K562 (cell line): ENCODE results near the gene SMARCB1. TPM values are rescaled to one million over a fixed set of nuclear protein-coding genes. Genes with fewer than 3 reads are reported as not detected.

Source experiments
- ATF1 ChIP-seq, 2 experiments: fragments of 450-650 bp in 1 of 2; IDR thresholded peaks; 2 replicates each; pipeline ENCODE4 v1.6.1; 2016; ENCODE audit warnings: missing compliant biosample characterization in 1 of 2, missing genetic modification characterization in 1 of 2
- DLX4 ChIP-seq: fragments of 250-450 bp; sonication (Bioruptor Pico); IDR thresholded peaks from 2 replicates; pipeline ENCODE4 v1.6.1; 2021; ENCODE audit warnings: mild to moderate bottlenecking
- E2F3 ChIP-seq: fragments of 250-450 bp; sonication (Bioruptor Pico); IDR thresholded peaks from 2 replicates; pipeline ENCODE4 v1.4.0; 2020; ENCODE audit warnings: mild to moderate bottlenecking
- E2F6 ChIP-seq, 2 experiments: IDR thresholded peaks; 2 replicates each; pipeline ENCODE4 v1.6.1; 2011; ENCODE audit warnings: borderline replicate concordance in 1 of 2, control low read depth in 1 of 2, low read depth in 1 of 2, low read length in 1 of 2, mild to moderate bottlenecking in 1 of 2, mixed read lengths in 1 of 2, moderate library complexity in 1 of 2; ENCODE audit not compliant: insufficient read depth in 1 of 2, insufficient read length in 1 of 2, poor library complexity in 1 of 2, severe bottlenecking in 1 of 2; ENCODE audit errors: extremely low read depth in 1 of 2
- EP400 ChIP-seq: fragments of 450-650 bp; IDR thresholded peaks from 2 replicates; pipeline ENCODE4 v1.6.1; 2017; ENCODE audit warnings: antibody characterized with exemption, mild to moderate bottlenecking, moderate library complexity
- HES1 ChIP-seq: fragments of 450-650 bp; IDR thresholded peaks from 2 replicates; pipeline ENCODE4 v1.6.1; 2016; ENCODE audit warnings: low read depth, mild to moderate bottlenecking, moderate library complexity
- IRF2 ChIP-seq: sonication (generic); formaldehyde crosslinking; IDR thresholded peaks from 2 replicates; pipeline ENCODE4 v1.8.1; 2022; ENCODE audit warnings: mild to moderate bottlenecking, missing genetic modification reagents
- JUND ChIP-seq, 2 experiments: IDR thresholded peaks; 2 replicates in 1 of 2; 3 replicates in 1 of 2; pipeline ENCODE4 v1.6.1; 2011; ENCODE audit warnings: borderline replicate concordance in 2 of 2, low read depth in 2 of 2, low read length in 2 of 2, improper control_type of control experiment in 1 of 2, missing biosample characterization in 1 of 2, missing genetic modification characterization in 1 of 2, missing genetic modification reagents in 1 of 2
- NFRKB ChIP-seq: fragments of 450-650 bp; IDR thresholded peaks from 2 replicates; pipeline ENCODE4 v1.6.1; 2016; ENCODE audit warnings: low read depth
- PHF8 ChIP-seq: fragments of 200-600 bp; sonication (generic); IDR thresholded peaks from 2 replicates; pipeline ENCODE4 v1.6.1; 2012; ENCODE audit warnings: mixed run types, mild to moderate bottlenecking, inconsistent platforms, low read length, moderate library complexity, borderline replicate concordance
- POLR2B ChIP-seq: fragments of 450-650 bp; IDR thresholded peaks from 2 replicates; pipeline ENCODE4 v1.6.1; 2018; ENCODE audit warnings: low read depth; ENCODE audit not compliant: partially characterized antibody
- RBM34 ChIP-seq: fragments of 200-400 bp; formaldehyde crosslinking; IDR thresholded peaks from 2 replicates; pipeline ENCODE4 v1.6.1; 2018; ENCODE audit warnings: low read length, borderline replicate concordance; ENCODE audit not compliant: insufficient read depth
- XRCC4 ChIP-seq: IDR thresholded peaks from one replicate; pipeline ENCODE4 v1.6.1; 2011; ENCODE audit not compliant: insufficient read depth, insufficient read length; ENCODE audit errors: extremely low read depth
- ZNF12 ChIP-seq: sonication (generic); formaldehyde crosslinking; IDR thresholded peaks from 2 replicates; pipeline ENCODE4 v1.4.0; 2020; ENCODE audit warnings: mild to moderate bottlenecking, missing genetic modification reagents
- ZNF146 ChIP-seq: IDR thresholded peaks from one replicate; pipeline ENCODE4 v1.6.1; 2018; ENCODE audit warnings: missing compliant biosample characterization; ENCODE audit not compliant: unreplicated experiment
- ZNF764 ChIP-seq: fragments of 250-450 bp; sonication (Bioruptor Pico); IDR thresholded peaks from 2 replicates; pipeline ENCODE4 v1.4.0; 2020; ENCODE audit warnings: low read depth, mild to moderate bottlenecking, moderate library complexity
- polyA plus RNA-seq, 8 experiments: library from polyadenylated mRNA; depleted of rRNA in 4 of 8; stranded (reverse) in 5 of 8; unstranded in 3 of 8; fragments of >200 nt; fragmentation: Nextera tagmentation in 2 of 8; fragmentation: Illumina TruSeq in 1 of 8; extraction: Ambion mirVana in 2 of 8; extraction: Trizol in 1 of 8; gene quantifications; 2 replicates each; pipeline versions ENCODE4 v1.2.1 to v1.2.3, GENCODE V29; 2011 to 2014; ENCODE audit warnings: inconsistent platforms in 1 of 8, missing spikeins in 1 of 8
- total RNA-seq, 7 experiments: library from RNA; depleted of rRNA in 6 of 7; stranded (reverse); fragments of >200 nt in 6 of 7; fragmentation: Illumina TruSeq in 2 of 7; extraction: Trizol in 2 of 7; gene quantifications; 2 replicates each; pipeline versions ENCODE4 v1.2.1 to v1.2.3, GENCODE V29; 2011 to 2021; ENCODE audit warnings: low replicate concordance in 1 of 7
- TF ChIP-seq, protein P1 (sequence below): fragments of 250-450 bp; sonication (Bioruptor Pico); IDR thresholded peaks from 2 replicates; pipeline ENCODE4 v1.4.0; 2020; ENCODE audit warnings: mild to moderate bottlenecking
- TF ChIP-seq, protein P2 (sequence below): fragments of 450-650 bp; IDR thresholded peaks from 2 replicates; pipeline ENCODE4 v1.6.1; 2016; ENCODE audit warnings: borderline replicate concordance
- TF ChIP-seq, protein P3 (sequence below): sonication (generic); formaldehyde crosslinking; IDR thresholded peaks from 2 replicates; pipeline ENCODE4 v1.8.1; 2022; ENCODE audit warnings: missing genetic modification reagents

SMARCB1 gene
- total and polyA plus RNA-seq, 9 of the 15 experiments (the other 6 are each of a cell fraction or from before 2014, with no cell fraction given) = 1.2 to 113 (median 65.4) TPM

DNA sequence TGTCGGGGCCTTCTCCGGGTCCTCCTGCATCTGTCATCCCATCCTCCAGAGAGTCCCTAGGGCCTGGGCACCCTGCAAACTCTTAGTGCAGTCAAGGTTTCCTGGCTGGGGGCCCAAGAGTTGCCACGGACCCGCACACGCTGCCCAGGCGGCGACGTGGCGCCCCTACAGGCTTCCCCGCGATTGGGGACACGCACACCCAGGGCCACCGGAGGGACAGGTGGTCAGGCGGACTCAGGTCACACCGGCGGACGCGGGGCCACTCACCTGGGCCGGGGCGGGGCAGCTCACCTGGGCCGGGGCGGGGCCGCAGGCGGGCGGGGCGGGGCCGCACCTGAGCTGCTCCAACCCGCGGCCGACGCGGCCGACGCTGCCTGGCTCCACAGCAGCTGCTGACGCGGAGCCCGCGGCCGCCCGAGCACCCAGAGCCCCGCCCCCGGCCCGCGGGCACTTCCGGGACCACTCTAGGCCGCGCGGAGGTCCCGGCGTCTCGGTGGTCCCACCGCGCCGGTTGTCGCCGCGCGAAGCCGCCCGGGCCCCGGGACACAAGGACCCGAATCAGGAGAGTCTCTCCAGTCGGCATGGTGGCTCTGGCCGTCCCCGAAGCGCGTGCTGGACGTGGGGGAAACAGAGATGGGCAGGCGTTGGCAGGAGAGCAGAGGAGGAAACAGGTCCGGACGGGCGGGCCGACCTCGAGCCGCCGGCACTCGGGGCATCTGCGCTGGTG lies 35.9 kb upstream of the SMARCB1 start, which contains the start of gene ZNF70 (continued):
- TF ChIP-seq PHF8 = peak; percentile 84; the same call in 1 of the 2 replicates
- no peak for TF ChIP-seq ZNF146
- no peak for TF ChIP-seq ZNF764 (CRISPR knock-in tag)
- peak; percentile 74 for TF ChIP-seq POLR2B
- no peak for TF ChIP-seq ATF1 (CRISPR knock-in tag; IDR thresholded peaks at IDR 0.05)
- TF ChIP-seq ATF1 (tag; IDR thresholded peaks at IDR 0.05) = peak; percentile 4; the same call in 1 of the 2 replicates
- no peak for TF ChIP-seq NFRKB
- TF ChIP-seq ZNF12 (CRISPR knock-in tag) = no peak
- TF ChIP-seq IRF2 (CRISPR knock-in tag) = no peak
- TF ChIP-seq E2F6 (IDR thresholded peaks at IDR 0.05; ENCODE audit: borderline replicate concordance in 1 of 2, extremely low read depth in 1 of 2, insufficient read depth in 1 of 2, insufficient read length in 1 of 2, low read depth in 1 of 2, low read length in 1 of 2, poor library complexity in 1 of 2, severe bottlenecking in 1 of 2) = peak; percentile 49 to 53
- 0 out of 2 replicates have a peak, but pooled peaks have one; percentile 21 for TF ChIP-seq JUND (IDR thresholded peaks at IDR 0.05; ENCODE audit: borderline replicate concordance, low read depth, low read length)
- no peak for TF ChIP-seq JUND (tag; IDR thresholded peaks at IDR 0.05; ENCODE audit: borderline replicate concordance, low read depth, low read length)
- peak; percentile 66 for TF ChIP-seq EP400
- TF ChIP-seq, protein P1, sequence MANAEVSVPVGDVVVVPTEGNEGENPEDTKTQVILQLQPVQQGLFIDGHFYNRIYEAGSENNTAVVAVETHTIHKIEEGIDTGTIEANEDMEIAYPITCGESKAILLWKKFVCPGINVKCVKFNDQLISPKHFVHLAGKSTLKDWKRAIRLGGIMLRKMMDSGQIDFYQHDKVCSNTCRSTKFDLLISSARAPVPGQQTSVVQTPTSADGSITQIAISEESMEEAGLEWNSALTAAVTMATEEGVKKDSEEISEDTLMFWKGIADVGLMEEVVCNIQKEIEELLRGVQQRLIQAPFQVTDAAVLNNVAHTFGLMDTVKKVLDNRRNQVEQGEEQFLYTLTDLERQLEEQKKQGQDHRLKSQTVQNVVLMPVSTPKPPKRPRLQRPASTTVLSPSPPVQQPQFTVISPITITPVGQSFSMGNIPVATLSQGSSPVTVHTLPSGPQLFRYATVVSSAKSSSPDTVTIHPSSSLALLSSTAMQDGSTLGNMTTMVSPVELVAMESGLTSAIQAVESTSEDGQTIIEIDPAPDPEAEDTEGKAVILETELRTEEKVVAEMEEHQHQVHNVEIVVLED (CRISPR knock-in tag) = peak; percentile 41
- TF ChIP-seq DLX4 = no peak
- no peak for TF ChIP-seq XRCC4
- TF ChIP-seq, protein P2, sequence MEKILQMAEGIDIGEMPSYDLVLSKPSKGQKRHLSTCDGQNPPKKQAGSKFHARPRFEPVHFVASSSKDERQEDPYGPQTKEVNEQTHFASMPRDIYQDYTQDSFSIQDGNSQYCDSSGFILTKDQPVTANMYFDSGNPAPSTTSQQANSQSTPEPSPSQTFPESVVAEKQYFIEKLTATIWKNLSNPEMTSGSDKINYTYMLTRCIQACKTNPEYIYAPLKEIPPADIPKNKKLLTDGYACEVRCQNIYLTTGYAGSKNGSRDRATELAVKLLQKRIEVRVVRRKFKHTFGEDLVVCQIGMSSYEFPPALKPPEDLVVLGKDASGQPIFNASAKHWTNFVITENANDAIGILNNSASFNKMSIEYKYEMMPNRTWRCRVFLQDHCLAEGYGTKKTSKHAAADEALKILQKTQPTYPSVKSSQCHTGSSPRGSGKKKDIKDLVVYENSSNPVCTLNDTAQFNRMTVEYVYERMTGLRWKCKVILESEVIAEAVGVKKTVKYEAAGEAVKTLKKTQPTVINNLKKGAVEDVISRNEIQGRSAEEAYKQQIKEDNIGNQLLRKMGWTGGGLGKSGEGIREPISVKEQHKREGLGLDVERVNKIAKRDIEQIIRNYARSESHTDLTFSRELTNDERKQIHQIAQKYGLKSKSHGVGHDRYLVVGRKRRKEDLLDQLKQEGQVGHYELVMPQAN = 0 out of 2 replicates have a peak, but pooled peaks have one; percentile 22
- no peak for TF ChIP-seq HES1
- TF ChIP-seq, protein P3, sequence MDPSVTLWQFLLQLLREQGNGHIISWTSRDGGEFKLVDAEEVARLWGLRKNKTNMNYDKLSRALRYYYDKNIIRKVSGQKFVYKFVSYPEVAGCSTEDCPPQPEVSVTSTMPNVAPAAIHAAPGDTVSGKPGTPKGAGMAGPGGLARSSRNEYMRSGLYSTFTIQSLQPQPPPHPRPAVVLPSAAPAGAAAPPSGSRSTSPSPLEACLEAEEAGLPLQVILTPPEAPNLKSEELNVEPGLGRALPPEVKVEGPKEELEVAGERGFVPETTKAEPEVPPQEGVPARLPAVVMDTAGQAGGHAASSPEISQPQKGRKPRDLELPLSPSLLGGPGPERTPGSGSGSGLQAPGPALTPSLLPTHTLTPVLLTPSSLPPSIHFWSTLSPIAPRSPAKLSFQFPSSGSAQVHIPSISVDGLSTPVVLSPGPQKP (CRISPR knock-in tag) = no peak
- no peak for TF ChIP-seq RBM34
- peak; percentile 40; the same call in 1 of the 2 replicates for TF ChIP-seq E2F3 (CRISPR knock-in tag)
